HepG2 (cell line): ENCODE results near the gene CCDC14.
"Not testable (repeated sequence)": the region's sequence is repeated elsewhere in the genome, so short reads cannot be mapped to it uniquely, and the experiment has no call there.

ENCODE experiments used
- BHLHE40 ChIP-seq: IDR thresholded peaks from 2 replicates; pipeline ENCODE4 v1.6.1; 2011; ENCODE audit warnings: low read length, improper control_type of control experiment
- CTCF ChIP-seq: sonication (generic); formaldehyde crosslinking; IDR thresholded peaks from 2 replicates; pipeline ENCODE4 v1.5.0; 2020; ENCODE audit warnings: mild to moderate bottlenecking, missing genetic modification reagents, moderate library complexity
- EZH2 ChIP-seq: conservative IDR thresholded peaks from 2 replicates; pipeline ENCODE4 v1.6.1; 2012; ENCODE audit warnings: mild to moderate bottlenecking, low read depth, low read length, moderate library complexity
- ZBTB40 ChIP-seq, 2 experiments: fragments of 450-650 bp in 1 of 2; sonication (generic) in 1 of 2; formaldehyde crosslinking in 1 of 2; IDR thresholded peaks; 2 replicates each; pipeline versions ENCODE4 v1.6.1 to v1.8.0; 2016 to 2022; ENCODE audit warnings: antibody characterized with exemption in 1 of 2, mild to moderate bottlenecking in 1 of 2, missing genetic modification reagents in 1 of 2
- ZFP37 ChIP-seq: sonication (generic); formaldehyde crosslinking; IDR thresholded peaks from 2 replicates; pipeline ENCODE4 v1.4.0; 2020; ENCODE audit warnings: missing genetic modification reagents, borderline replicate concordance
- ZHX1 ChIP-seq: sonication (generic); formaldehyde crosslinking; IDR thresholded peaks from 2 replicates; pipeline ENCODE4 v1.8.1; 2022; ENCODE audit warnings: low read depth, mild to moderate bottlenecking, missing genetic modification reagents
- ZNF660 ChIP-seq: sonication (generic); formaldehyde crosslinking; IDR thresholded peaks from 2 replicates; pipeline ENCODE4 v1.5.1; 2020; ENCODE audit warnings: mild to moderate bottlenecking, low read depth, missing genetic modification reagents, borderline replicate concordance

GRCh38 chr3:123991730-123992588 is 30.9 kb upstream of the CCDC14 start, which contains the start of gene ROPN1:
- not testable (repeated sequence) for TF ChIP-seq ZFP37 (CRISPR knock-in tag); ZBTB40 (IDR thresholded peaks at IDR 0.05); ZBTB40 (CRISPR knock-in tag; IDR thresholded peaks at IDR 0.05); ZHX1 (CRISPR knock-in tag); BHLHE40; CTCF (CRISPR knock-in tag); ZNF660; EZH2
